ENCODE results near the gene SHC1. TPM values are rescaled to one million over a fixed set of nuclear protein-coding genes. Genes with fewer than 3 reads are reported as not detected.
A peak's percentile ranks its signal among the peaks of the same experiment; 100 is the strongest.

Gene SHC1
- polyA plus RNA-seq, 1 of the 3 experiments (the other 2 are of a cell fraction) = 338 TPM

DNA sequence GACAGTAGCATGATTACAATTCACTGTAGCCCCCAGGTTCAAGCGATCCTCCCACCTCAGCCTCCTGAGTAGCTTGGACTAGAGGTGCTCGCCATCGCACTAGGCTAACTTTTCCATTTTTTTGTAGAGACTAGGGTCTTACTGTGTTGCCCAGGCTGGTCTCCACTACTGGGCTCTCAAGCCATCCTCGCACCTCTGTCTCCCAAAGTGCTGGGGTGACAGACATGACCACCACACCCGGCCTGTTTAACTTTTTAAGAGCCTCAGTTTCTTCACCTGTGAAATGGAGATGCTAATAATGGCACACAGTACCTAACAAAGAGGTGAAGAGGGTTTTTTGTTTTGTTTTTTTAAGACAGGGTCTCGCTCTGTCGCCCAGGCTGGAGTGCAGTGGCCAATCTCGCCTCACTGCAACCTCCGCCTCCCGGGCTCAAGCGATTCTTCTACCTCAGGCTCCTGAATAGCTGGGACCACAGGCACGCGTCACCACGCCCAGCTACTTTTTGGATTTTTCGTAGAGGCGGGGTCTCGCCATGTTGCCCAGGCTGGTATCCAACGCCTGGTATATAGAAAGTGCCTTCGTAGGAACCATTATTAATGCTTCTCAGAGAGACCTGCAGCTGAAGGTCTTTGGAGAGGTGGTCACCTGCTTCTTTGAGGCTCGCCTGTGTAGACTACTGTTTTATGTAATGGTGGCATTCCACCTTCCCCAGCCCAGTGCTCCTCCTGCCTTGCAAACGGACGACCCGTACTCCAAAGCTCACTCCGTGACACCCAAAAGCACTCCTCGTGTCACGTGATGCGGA lies 34.6 kb downstream of the SHC1 start:
- POLR2A ChIA-PET = interaction anchor here (0.6 to 2.1 kb wide), 6 partner anchors 10 to 57 kb away, joined by 3 to 5 read pairs (median 3); partner anchors contain the start of genes PBXIP1 and PYGO2
- H3K27ac ChIP-seq (ENCODE audit: low read depth in 2 of 2, low read length in 1 of 2) = peak overlapping the region; percentile 94 to 95; a peak in 3 of 4 replicates
- H3K36me3 ChIP-seq (replicated peaks in 1 of 2; ENCODE audit: control insufficient read depth in 1 of 2, insufficient read depth in 2 of 2, low read length in 1 of 2) = no peaks in the 10 kb centered on the region
- TF ChIP-seq GABPA (IDR thresholded peaks at IDR 0.05; ENCODE audit: low read depth) (no peak), IRF3 (IDR thresholded peaks at IDR 0.05; ENCODE audit: low read depth, low read length) (no peak), MXI1 (IDR thresholded peaks at IDR 0.05; ENCODE audit: low read depth, low read length) (no peak), USF2 (IDR thresholded peaks at IDR 0.05; ENCODE audit: borderline replicate concordance, low read depth, low read length) (peak; percentile 75), EP300 (IDR thresholded peaks at IDR 0.05; ENCODE audit: borderline replicate concordance in 1 of 2, low read depth in 1 of 2, low read length in 1 of 2) (no peak), JUND (IDR thresholded peaks at IDR 0.05) (no peak), RXRA (IDR thresholded peaks at IDR 0.05; ENCODE audit: borderline replicate concordance, low read depth) (no peak), RFX5 (IDR thresholded peaks at IDR 0.05; ENCODE audit: low read length) (no peak), USF1 (IDR thresholded peaks at IDR 0.05; ENCODE audit: borderline replicate concordance, low read depth) (peak; percentile 94), YY1 (IDR thresholded peaks at IDR 0.05; ENCODE audit: low read depth) (0 out of 2 replicates have a peak, but pooled peaks have one; percentile 57)
- H3K27me3 ChIP-seq (ENCODE audit: insufficient read depth) = no peaks in the 10 kb centered on the region
- H3F3A ChIP-seq (replicated peaks; ENCODE audit: insufficient read depth) = peaks cover 12% of the 10 kb centered on the region
- WGBS (ENCODE audit: low lambda C conversion rate) = 38% methylated on average over 27 of the region's 27 CpGs
- H3K4me1 ChIP-seq (ENCODE audit: control insufficient read depth in 1 of 2, insufficient read depth in 2 of 2, low read depth in 1 of 2, low read length in 1 of 2) = peaks cover 18 to 22% of the 10 kb centered on the region in 2 experiments; a peak in 3 of 4 replicates
- H3K9ac ChIP-seq = peak overlapping the region; percentile 90
- H4K20me1 ChIP-seq (ENCODE audit: insufficient read depth) = no peaks in the 10 kb centered on the region
- CTCF ChIA-PET = interaction anchor here (0.6 to 6.6 kb wide), 23 partner anchors 8 to 456 kb away, joined by 3 to 34 read pairs (median 4); partner anchors contain the start of genes ADAM15 and PYGO2
- H3K9me3 ChIP-seq = no peaks in the 10 kb centered on the region
- peak overlapping the region; percentile 94 for H2AFZ ChIP-seq (ENCODE audit: low read depth)
- peak overlapping the region; percentile 94 for H3K4me2 ChIP-seq
- peak overlapping the region; percentile 63 to 77 for H3K4me3 ChIP-seq (ENCODE audit: low read depth in 2 of 2, low read length in 1 of 2)
- H3K9me2 ChIP-seq = no peaks in the 10 kb centered on the region
- peaks cover 12% of the 10 kb centered on the region; the same call in 1 of the 2 replicates for H3K79me2 ChIP-seq (ENCODE audit: insufficient read depth)
- DNase-seq = no peak

GRCh38 chr1:154934358-154934948 lies 36.1 kb downstream of the SHC1 start:
- Histone ChIP-seq H3K9ac (no peak overlapping the region), H3K4me1 (ENCODE audit: control insufficient read depth in 1 of 2, insufficient read depth in 2 of 2, low read depth in 1 of 2, low read length in 1 of 2) (peaks cover 10 to 16% of the 10 kb centered on the region in 2 experiments; a peak in 3 of 4 replicates), H3K27me3 (ENCODE audit: insufficient read depth) (no peaks in the 10 kb centered on the region), H3K4me3 (ENCODE audit: low read depth in 2 of 2, low read length in 1 of 2) (no peak overlapping the region), H3K4me2 (no peak overlapping the region), H3F3A (replicated peaks; ENCODE audit: insufficient read depth) (peaks cover 12% of the 10 kb centered on the region), H2AFZ (ENCODE audit: low read depth) (no peak overlapping the region), H3K9me2 (no peaks in the 10 kb centered on the region), H4K20me1 (ENCODE audit: insufficient read depth) (no peaks in the 10 kb centered on the region), H3K9me3 (no peaks in the 10 kb centered on the region), H3K36me3 (replicated peaks in 1 of 2; ENCODE audit: control insufficient read depth in 1 of 2, insufficient read depth in 2 of 2, low read length in 1 of 2) (peaks cover 0 to under 1% of the 10 kb centered on the region in 2 experiments), H3K79me2 (ENCODE audit: insufficient read depth) (peaks cover 12% of the 10 kb centered on the region; the same call in 1 of the 2 replicates), H3K27ac (ENCODE audit: low read depth in 2 of 2, low read length in 1 of 2) (no peak overlapping the region)
- ChIA-PET POLR2A (no interaction called here), CTCF (interaction anchor here (0.8 to 1.7 kb wide), 3 partner anchors 28 to 127 kb away, joined by 3 to 5 read pairs (median 4); partner anchors contain the start of gene PYGO2)
- 89% methylated on average over 5 of the region's 5 CpGs for WGBS (ENCODE audit: low lambda C conversion rate)
- no peak for DNase-seq
- TF ChIP-seq TEAD4 (IDR thresholded peaks at IDR 0.05; ENCODE audit: borderline replicate concordance, insufficient read depth) (no peak), RAD21 (IDR thresholded peaks at IDR 0.05; ENCODE audit: low read length) (no peak), GABPA (IDR thresholded peaks at IDR 0.05; ENCODE audit: low read depth) (no peak), RXRA (IDR thresholded peaks at IDR 0.05; ENCODE audit: borderline replicate concordance, low read depth) (no peak), YY1 (IDR thresholded peaks at IDR 0.05; ENCODE audit: low read depth) (no peak), EZH2phosphoT487 (IDR thresholded peaks at IDR 0.05; ENCODE audit: borderline replicate concordance, low read depth) (no peak), IRF3 (IDR thresholded peaks at IDR 0.05; ENCODE audit: low read depth, low read length) (no peak), FOXM1 (IDR thresholded peaks at IDR 0.05; ENCODE audit: low read depth) (no peak), FOXJ3 (CRISPR knock-in tag; IDR thresholded peaks at IDR 0.05) (no peak), PBX3 (IDR thresholded peaks at IDR 0.05) (no peak), ELF1 (IDR thresholded peaks at IDR 0.05) (no peak), NRF1 (IDR thresholded peaks at IDR 0.05; ENCODE audit: low read depth, low read length) (no peak)

All from SK-N-SH (cell line).